ENCODE data around the gene USP47. TPM values are rescaled to one million over a fixed set of nuclear protein-coding genes. Genes with fewer than 3 reads are reported as not detected.

The USP47 gene
- total RNA-seq, 1 experiment from 2014 or later: 50.4 TPM

- no peaks in the 10 kb centered on the region for H3K36me3 Mint-ChIP-seq (ENCODE audit: insufficient read depth, unreplicated experiment)
- CTCF ChIA-PET: interaction anchor here (1.5 to 1.9 kb wide), 2 partner anchors 9 to 15 kb away, joined by 6 read pairs; no protein-coding TSS in a partner anchor
- no peak overlapping the region for H3K4me3 Mint-ChIP-seq (ENCODE audit: unreplicated experiment)
- H3K36me3 ChIP-seq (ENCODE audit: control insufficient read depth, insufficient read depth, low read length): no peaks in the 10 kb centered on the region
- TF ChIP-seq CTCF (IDR thresholded peaks at IDR 0.05; ENCODE audit: insufficient read depth in 1 of 2, low read depth in 1 of 2, low read length in 1 of 2, severe bottlenecking in 1 of 2, unreplicated experiment in 1 of 2): no peak
- H3K27me3 Mint-ChIP-seq (ENCODE audit: insufficient read depth, unreplicated experiment): no peaks in the 10 kb centered on the region
- H3K4me1 ChIP-seq: peaks cover 15% of the 10 kb centered on the region
- DNase-seq: no peak
- H3K4me3 ChIP-seq (ENCODE audit: low read depth, low read length): no peak overlapping the region
- no peaks in the 10 kb centered on the region for H3K9me3 Mint-ChIP-seq (ENCODE audit: unreplicated experiment)
- peaks cover 15% of the 10 kb centered on the region for H3K4me1 Mint-ChIP-seq (ENCODE audit: low read depth, unreplicated experiment)
- intact Hi-C loops (cut with micrococcal nuclease; ENCODE audit: unreplicated experiment): no loop called here
- H3K27ac Mint-ChIP-seq (ENCODE audit: unreplicated experiment): no peak overlapping the region
- H3K27me3 ChIP-seq (replicated peaks; ENCODE audit: control insufficient read depth, insufficient read depth, low read length): no peaks in the 10 kb centered on the region
- no TSS peak for BruUV-seq (replicated peaks)
- POLR2A ChIA-PET: no interaction called here
- H3K9me3 ChIP-seq: no peaks in the 10 kb centered on the region
Measured at GRCh38 chr11:11858676-11859075, 16.9 kb downstream of the USP47 start.

GRCh38 chr11:11860103-11860979 is 18.6 kb downstream of the USP47 start:
- Histone ChIP-seq H3K4me3 (ENCODE audit: low read depth, low read length) (no peak overlapping the region), H3K4me1 (peaks cover 15% of the 10 kb centered on the region), H3K27me3 (replicated peaks; ENCODE audit: control insufficient read depth, insufficient read depth, low read length) (no peaks in the 10 kb centered on the region), H3K36me3 (ENCODE audit: control insufficient read depth, insufficient read depth, low read length) (no peaks in the 10 kb centered on the region), H3K9me3 (no peaks in the 10 kb centered on the region)
- peaks cover 20% of the 10 kb centered on the region for H3K4me1 Mint-ChIP-seq (ENCODE audit: low read depth, unreplicated experiment)
- no peaks in the 10 kb centered on the region for H3K36me3 Mint-ChIP-seq (ENCODE audit: insufficient read depth, unreplicated experiment)
- intact Hi-C loops (cut with micrococcal nuclease; ENCODE audit: unreplicated experiment): no loop called here
- no peak overlapping the region for H3K4me3 Mint-ChIP-seq (ENCODE audit: unreplicated experiment)
- no TSS peak for BruUV-seq (replicated peaks)
- no peaks in the 10 kb centered on the region for H3K9me3 Mint-ChIP-seq (ENCODE audit: unreplicated experiment)
- no peak for DNase-seq
- ChIA-PET CTCF (no interaction called here), POLR2A (no interaction called here)
- no peak overlapping the region for H3K27ac Mint-ChIP-seq (ENCODE audit: unreplicated experiment)
- no peaks in the 10 kb centered on the region for H3K27me3 Mint-ChIP-seq (ENCODE audit: insufficient read depth, unreplicated experiment)
- no peak for TF ChIP-seq CTCF (IDR thresholded peaks at IDR 0.05; ENCODE audit: insufficient read depth in 1 of 2, low read depth in 1 of 2, low read length in 1 of 2, severe bottlenecking in 1 of 2, unreplicated experiment in 1 of 2)

- H3K4me3 Mint-ChIP-seq (ENCODE audit: unreplicated experiment): no peak overlapping the region
- no peak for DNase-seq
- peaks cover 23% of the 10 kb centered on the region for H3K4me1 Mint-ChIP-seq (ENCODE audit: low read depth, unreplicated experiment)
- no peak overlapping the region for H3K27ac Mint-ChIP-seq (ENCODE audit: unreplicated experiment)
- H3K27me3 ChIP-seq (replicated peaks; ENCODE audit: control insufficient read depth, insufficient read depth, low read length): no peaks in the 10 kb centered on the region
- BruUV-seq (replicated peaks): no TSS peak
- TF ChIP-seq CTCF (IDR thresholded peaks at IDR 0.05; ENCODE audit: insufficient read depth in 1 of 2, low read depth in 1 of 2, low read length in 1 of 2, severe bottlenecking in 1 of 2, unreplicated experiment in 1 of 2): no peak
- H3K36me3 Mint-ChIP-seq (ENCODE audit: insufficient read depth, unreplicated experiment): no peaks in the 10 kb centered on the region
- H3K9me3 ChIP-seq: no peaks in the 10 kb centered on the region
- peaks cover 4% of the 10 kb centered on the region; the same call in 1 of the 2 replicates for H3K4me1 ChIP-seq
- H3K4me3 ChIP-seq (ENCODE audit: low read depth, low read length): no peak overlapping the region
- H3K27me3 Mint-ChIP-seq (ENCODE audit: insufficient read depth, unreplicated experiment): no peaks in the 10 kb centered on the region
- CTCF ChIA-PET: no interaction called here
- intact Hi-C loops (cut with micrococcal nuclease; ENCODE audit: unreplicated experiment): no loop called here
- H3K9me3 Mint-ChIP-seq (ENCODE audit: unreplicated experiment): peaks cover 7% of the 10 kb centered on the region
- POLR2A ChIA-PET: no interaction called here
- no peaks in the 10 kb centered on the region for H3K36me3 ChIP-seq (ENCODE audit: control insufficient read depth, insufficient read depth, low read length)
Measured at GRCh38 chr11:11862999-11863398, 21.2 kb downstream of the USP47 start.
